ENCODE results near the gene STX16. TPM values are rescaled to one million over a fixed set of nuclear protein-coding genes. Genes with fewer than 3 reads are reported as not detected.
A peak's percentile ranks its signal among the peaks of the same experiment; 100 is the strongest.
"Not testable (repeated sequence)": the region's sequence is repeated elsewhere in the genome, so short reads cannot be mapped to it uniquely, and the experiment has no call there.

Gene STX16
- total RNA-seq, 1 donor from 2014 or later: 47.7 TPM

GRCh38 chr20:58642441-58642840 lies 8.6 kb upstream of the STX16 start:
- TF ChIP-seq, protein P1, sequence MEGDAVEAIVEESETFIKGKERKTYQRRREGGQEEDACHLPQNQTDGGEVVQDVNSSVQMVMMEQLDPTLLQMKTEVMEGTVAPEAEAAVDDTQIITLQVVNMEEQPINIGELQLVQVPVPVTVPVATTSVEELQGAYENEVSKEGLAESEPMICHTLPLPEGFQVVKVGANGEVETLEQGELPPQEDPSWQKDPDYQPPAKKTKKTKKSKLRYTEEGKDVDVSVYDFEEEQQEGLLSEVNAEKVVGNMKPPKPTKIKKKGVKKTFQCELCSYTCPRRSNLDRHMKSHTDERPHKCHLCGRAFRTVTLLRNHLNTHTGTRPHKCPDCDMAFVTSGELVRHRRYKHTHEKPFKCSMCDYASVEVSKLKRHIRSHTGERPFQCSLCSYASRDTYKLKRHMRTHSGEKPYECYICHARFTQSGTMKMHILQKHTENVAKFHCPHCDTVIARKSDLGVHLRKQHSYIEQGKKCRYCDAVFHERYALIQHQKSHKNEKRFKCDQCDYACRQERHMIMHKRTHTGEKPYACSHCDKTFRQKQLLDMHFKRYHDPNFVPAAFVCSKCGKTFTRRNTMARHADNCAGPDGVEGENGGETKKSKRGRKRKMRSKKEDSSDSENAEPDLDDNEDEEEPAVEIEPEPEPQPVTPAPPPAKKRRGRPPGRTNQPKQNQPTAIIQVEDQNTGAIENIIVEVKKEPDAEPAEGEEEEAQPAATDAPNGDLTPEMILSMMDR (IDR thresholded peaks at IDR 0.05; ENCODE audit: insufficient read depth, low read length, severe bottlenecking): no peak
- FAIRE-seq (no peak), DNase-seq (ENCODE audit: low read depth) (no peak)
- Histone ChIP-seq H3K4me3 (ENCODE audit: low read depth, low read length) (no peak overlapping the region), H3K27me3 (ENCODE audit: control insufficient read depth, insufficient read depth, low read length) (peaks cover 2% of the 10 kb centered on the region), H3K36me3 (ENCODE audit: control insufficient read depth, insufficient read depth, low read length) (no peaks in the 10 kb centered on the region)

GRCh38 chr20:58642896-58643295 lies 8.2 kb upstream of the STX16 start:
- not testable (repeated sequence) for FAIRE-seq; DNase-seq (ENCODE audit: low read depth); H3K4me3 ChIP-seq (ENCODE audit: low read depth, low read length); H3K27me3 ChIP-seq (ENCODE audit: control insufficient read depth, insufficient read depth, low read length); H3K36me3 ChIP-seq (ENCODE audit: control insufficient read depth, insufficient read depth, low read length)

- H3K27me3 ChIP-seq (ENCODE audit: control insufficient read depth, insufficient read depth, low read length): no peaks in the 10 kb centered on the region
- peak; percentile 81 for DNase-seq (ENCODE audit: low read depth)
- FAIRE-seq: no peak
- TF ChIP-seq, protein P1 (IDR thresholded peaks at IDR 0.05; ENCODE audit: insufficient read depth, low read length, severe bottlenecking): no peak
- H3K36me3 ChIP-seq (ENCODE audit: control insufficient read depth, insufficient read depth, low read length): no peaks in the 10 kb centered on the region
- no peak overlapping the region for H3K4me3 ChIP-seq (ENCODE audit: low read depth, low read length)
Measured at GRCh38 chr20:58645412-58645968, 5.6 kb upstream of the STX16 start.

DNA sequence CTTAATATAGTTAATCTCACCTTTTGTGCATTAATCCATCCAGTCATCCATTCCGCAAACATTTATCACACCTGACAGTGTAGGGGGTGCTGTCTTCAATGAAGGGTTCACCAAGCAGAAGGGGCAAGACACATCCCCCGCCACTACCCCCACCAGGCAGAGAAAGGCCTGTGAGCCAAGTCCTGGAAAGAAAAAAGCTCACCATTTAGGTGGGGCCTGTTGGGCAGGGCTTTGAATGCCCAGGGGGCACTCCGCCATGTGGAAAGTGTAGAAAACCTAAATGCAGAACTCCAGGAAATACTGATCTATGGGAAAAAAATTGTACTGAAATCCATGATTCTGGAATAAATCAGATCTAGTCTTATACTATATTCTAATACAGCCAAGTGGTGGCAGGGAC lies 4.8 kb upstream of the STX16 start:
- TF ChIP-seq, protein P1 (IDR thresholded peaks at IDR 0.05; ENCODE audit: insufficient read depth, low read length, severe bottlenecking): no peak
- FAIRE-seq (no peak), DNase-seq (ENCODE audit: low read depth) (no peak)
- H3K27me3 ChIP-seq (ENCODE audit: control insufficient read depth, insufficient read depth, low read length): no peaks in the 10 kb centered on the region
- H3K36me3 ChIP-seq (ENCODE audit: control insufficient read depth, insufficient read depth, low read length): no peaks in the 10 kb centered on the region
- H3K4me3 ChIP-seq (ENCODE audit: low read depth, low read length): no peak overlapping the region

- DNase-seq (ENCODE audit: low read depth) (no peak), FAIRE-seq (no peak)
- no peaks in the 10 kb centered on the region for H3K27me3 ChIP-seq (ENCODE audit: control insufficient read depth, insufficient read depth, low read length)
- no peak overlapping the region for H3K4me3 ChIP-seq (ENCODE audit: low read depth, low read length)
- TF ChIP-seq, protein P1 (IDR thresholded peaks at IDR 0.05; ENCODE audit: insufficient read depth, low read length, severe bottlenecking): no peak
- no peaks in the 10 kb centered on the region for H3K36me3 ChIP-seq (ENCODE audit: control insufficient read depth, insufficient read depth, low read length)
Measured at GRCh38 chr20:58646703-58647102, 4.4 kb upstream of the STX16 start.

GRCh38 chr20:58647162-58647795 lies 3.8 kb upstream of the STX16 start:
- TF ChIP-seq, protein P1 (IDR thresholded peaks at IDR 0.05; ENCODE audit: insufficient read depth, low read length, severe bottlenecking): no peak
- no peaks in the 10 kb centered on the region for H3K27me3 ChIP-seq (ENCODE audit: control insufficient read depth, insufficient read depth, low read length)
- H3K4me3 ChIP-seq (ENCODE audit: low read depth, low read length): no peak overlapping the region
- no peak for DNase-seq (ENCODE audit: low read depth)
- no peak for FAIRE-seq
- H3K36me3 ChIP-seq (ENCODE audit: control insufficient read depth, insufficient read depth, low read length): no peaks in the 10 kb centered on the region
